ENCODE results near the gene LYPD6B. TPM values are rescaled to one million over a fixed set of nuclear protein-coding genes. Genes with fewer than 3 reads are reported as not detected.

LYPD6B gene
- polyA plus RNA-seq, 3 donors: not detected

- H3K27me3 ChIP-seq (ENCODE audit: control insufficient read depth in 2 of 2, insufficient read depth in 2 of 2, low read length in 2 of 2): peaks cover 2 to 3% of the 10 kb centered on the region in 2 donors
- H3K4me2 ChIP-seq (replicated peaks; ENCODE audit: extremely low read depth, low read length, poor library complexity, severe bottlenecking): no peak overlapping the region
- WGBS (ENCODE audit: insufficient coverage): 100% methylated on average over 2 of the region's 2 CpGs
- H3K27me3 Mint-ChIP-seq (ENCODE audit: low read depth in 3 of 3): peaks cover 0 to 7% (median 3%) of the 10 kb centered on the region in 3 donors
- no peak overlapping the region for H3K9ac ChIP-seq (ENCODE audit: insufficient read depth, low read length, poor library complexity, severe bottlenecking)
- no peak overlapping the region for H3K4me3 ChIP-seq (replicated peaks in 1 of 3; ENCODE audit: low read depth in 2 of 3, low read length in 3 of 3)
- DNase-seq: no peak
- H3K4me3 Mint-ChIP-seq: no peak overlapping the region
- peaks cover 9 to 17% (median 10%) of the 10 kb centered on the region in 7 donors for H3K9me3 Mint-ChIP-seq
- no peak for TF ChIP-seq CTCF (IDR thresholded peaks at IDR 0.05)
- H3K27ac ChIP-seq (ENCODE audit: low read depth in 1 of 2, low read length in 2 of 2): no peak overlapping the region
- H3K4me1 Mint-ChIP-seq: no peaks in the 10 kb centered on the region
- peaks cover 0 to 3% of the 10 kb centered on the region in 2 donors for H3K9me3 ChIP-seq (replicated peaks in 1 of 2; ENCODE audit: control insufficient read depth in 1 of 2, insufficient read depth in 1 of 2, low read length in 2 of 2)
- no peaks in the 10 kb centered on the region for H3K4me1 ChIP-seq (ENCODE audit: control insufficient read depth in 1 of 2, insufficient read depth in 2 of 2, low read length in 2 of 2)
- no peak overlapping the region for H2AFZ ChIP-seq (ENCODE audit: insufficient read depth, low read depth, low read length, poor library complexity, severe bottlenecking)
- no peaks in the 10 kb centered on the region for H3K36me3 ChIP-seq (replicated peaks in 1 of 2; ENCODE audit: control insufficient read depth in 1 of 2, insufficient read depth in 2 of 2, low read length in 2 of 2)
- H3K79me2 ChIP-seq (ENCODE audit: insufficient read depth, low read length): no peaks in the 10 kb centered on the region
- H3K27ac Mint-ChIP-seq: no peak overlapping the region
- no peaks in the 10 kb centered on the region for H4K20me1 ChIP-seq (ENCODE audit: insufficient read depth, low read length)
- intact Hi-C loops (cut with micrococcal nuclease): loop anchor here in 1 of 2 donors (10.0 kb wide), 1 partner anchor 516 kb away; no protein-coding TSS in a partner anchor
- no peaks in the 10 kb centered on the region for H3K36me3 Mint-ChIP-seq
These were observed 10.6 kb downstream of the LYPD6B start for GRCh38 chr2:149049142-149049541.

- H3K79me2 ChIP-seq (ENCODE audit: insufficient read depth, low read length): no peaks in the 10 kb centered on the region
- H3K27ac ChIP-seq (ENCODE audit: low read depth in 1 of 2, low read length in 2 of 2): no peak overlapping the region
- TF ChIP-seq CTCF (IDR thresholded peaks at IDR 0.05): no peak
- H3K9me3 ChIP-seq (replicated peaks in 1 of 2; ENCODE audit: control insufficient read depth in 1 of 2, insufficient read depth in 1 of 2, low read length in 2 of 2): peaks cover 0 to 3% of the 10 kb centered on the region in 2 donors
- no peaks in the 10 kb centered on the region for H3K36me3 ChIP-seq (replicated peaks in 1 of 2; ENCODE audit: control insufficient read depth in 1 of 2, insufficient read depth in 2 of 2, low read length in 2 of 2)
- no peaks in the 10 kb centered on the region for H4K20me1 ChIP-seq (ENCODE audit: insufficient read depth, low read length)
- WGBS (ENCODE audit: insufficient coverage): no CpG with 5 or more reads among the region's 6 CpGs
- Mint-ChIP-seq H3K36me3 (no peaks in the 10 kb centered on the region), H3K27ac (no peak overlapping the region), H3K27me3 (ENCODE audit: low read depth in 3 of 3) (peaks cover 0 to 3% (median 3%) of the 10 kb centered on the region in 3 donors), H3K4me1 (no peaks in the 10 kb centered on the region), H3K4me3 (no peak overlapping the region), H3K9me3 (peaks cover 9 to 17% (median 10%) of the 10 kb centered on the region in 7 donors)
- DNase-seq: no peak
- H2AFZ ChIP-seq (ENCODE audit: insufficient read depth, low read depth, low read length, poor library complexity, severe bottlenecking): no peak overlapping the region
- H3K4me3 ChIP-seq (replicated peaks in 1 of 3; ENCODE audit: low read depth in 2 of 3, low read length in 3 of 3): no peak overlapping the region
- intact Hi-C loops (cut with micrococcal nuclease): no loop called here
- H3K4me2 ChIP-seq (replicated peaks; ENCODE audit: extremely low read depth, low read length, poor library complexity, severe bottlenecking): no peak overlapping the region
- H3K27me3 ChIP-seq (ENCODE audit: control insufficient read depth in 2 of 2, insufficient read depth in 2 of 2, low read length in 2 of 2): no peaks in the 10 kb centered on the region
- H3K9ac ChIP-seq (ENCODE audit: insufficient read depth, low read length, poor library complexity, severe bottlenecking): no peak overlapping the region
- no peaks in the 10 kb centered on the region for H3K4me1 ChIP-seq (ENCODE audit: control insufficient read depth in 1 of 2, insufficient read depth in 2 of 2, low read length in 2 of 2)
These were observed 11.7 kb downstream of the LYPD6B start for GRCh38 chr2:149050188-149050587.
